H1 (cell line): ENCODE data around the gene CACNA2D1. TPM values are rescaled to one million over a fixed set of nuclear protein-coding genes. Genes with fewer than 3 reads are reported as not detected.

Experiments
- CTCF ChIA-PET: fragments of 300-600 bp; sonication (Branson Sonifier 250); formaldehyde crosslinking; loops from one replicate; lab custom pipeline; 2021; ENCODE audit not compliant: partially characterized antibody; lab: Charles Lee
- POLR2A ChIA-PET: fragments of 300-600 bp; sonication (Branson Sonifier 250); formaldehyde crosslinking; loops from one replicate; lab custom pipeline; 2021; ENCODE audit warnings: inconsistent platforms; ENCODE audit not compliant: partially characterized antibody; lab: Charles Lee
- DNase-seq, 2 experiments: peaks; one replicate each; pipeline versions ENCODE4 v3.0.0 to v3.0.0-alpha.2; 2010 to 2022; ENCODE audit warnings: low spot score in 2 of 2, low read depth in 1 of 2, mixed read lengths in 1 of 2
- FAIRE-seq: peaks from 2 replicates; lab custom pipeline; 2011; peaks lifted over from hg19 to GRCh38; lab: Jason Lieb, UNC
- H2AFZ ChIP-seq: 2 replicates; pipeline ENCODE4 v1.8.1; 2012; ENCODE audit warnings: low read length, inconsistent platforms
- H2AK5ac ChIP-seq: 2 replicates; pipeline ENCODE4 v1.6.1; 2013; ENCODE audit warnings: low read depth, low read length
- H2BK120ac ChIP-seq: replicated peaks from 2 replicates; pipeline ENCODE3; 2013; ENCODE audit warnings: low read depth, low read length, inconsistent platforms
- H2BK12ac ChIP-seq: 2 replicates; pipeline ENCODE4 v1.6.1; 2013; ENCODE audit warnings: low read depth, low read length
- H2BK15ac ChIP-seq: 2 replicates; pipeline ENCODE4 v1.6.1; 2013; ENCODE audit warnings: low read length
- H2BK20ac ChIP-seq: 2 replicates; pipeline ENCODE4 v1.6.1; 2013; ENCODE audit warnings: low read length
- H2BK5ac ChIP-seq: 2 replicates; pipeline ENCODE4 v1.6.1; 2013; ENCODE audit warnings: low read depth, low read length
- H3K14ac ChIP-seq: 2 replicates; pipeline ENCODE4 v1.6.1; 2013; ENCODE audit warnings: inconsistent platforms; ENCODE audit not compliant: insufficient read length
- H3K18ac ChIP-seq: 2 replicates; pipeline ENCODE4 v1.6.1; 2013; ENCODE audit warnings: low read length; ENCODE audit errors: extremely low read depth
- H3K23ac ChIP-seq: 2 replicates; pipeline ENCODE4 v1.6.1; 2013; ENCODE audit warnings: inconsistent platforms; ENCODE audit not compliant: insufficient read length
- H3K23me2 ChIP-seq: 2 replicates; pipeline ENCODE4 v1.6.1; 2013; ENCODE audit warnings: low read depth, low read length
- H3K27ac ChIP-seq: 2 replicates; pipeline ENCODE4 v1.6.1; 2011; ENCODE audit warnings: low read depth, low read length, inconsistent platforms
- H3K27me3 ChIP-seq, 4 experiments: replicated peaks in 1 of 4; 1 replicate in 1 of 4; 2 replicates in 3 of 4; pipeline versions ENCODE4 v1.6.1 to v1.8.1; 2011 to 2013; ENCODE audit warnings: low read length in 3 of 4, mild to moderate bottlenecking in 3 of 4, inconsistent platforms in 2 of 4, mixed read lengths in 2 of 4, moderate library complexity in 1 of 4; ENCODE audit not compliant: control insufficient read depth in 3 of 4, insufficient read depth in 3 of 4; ENCODE audit errors: extremely low read depth in 1 of 4
- H3K36me3 ChIP-seq, 4 experiments: 2 replicates each; pipeline versions ENCODE4 v1.6.1 to v1.8.1; 2011 to 2013; ENCODE audit warnings: mild to moderate bottlenecking in 4 of 4, low read length in 3 of 4, moderate library complexity in 2 of 4, control low read depth in 1 of 4, inconsistent platforms in 1 of 4; ENCODE audit not compliant: insufficient read depth in 4 of 4, control insufficient read depth in 2 of 4
- H3K4ac ChIP-seq: replicated peaks from 2 replicates; pipeline ENCODE3; 2013; ENCODE audit warnings: low read length, low read depth, mixed read lengths, inconsistent platforms; ENCODE audit not compliant: insufficient read length
- H3K4me1 ChIP-seq, 4 experiments: replicated peaks in 1 of 4; 1 replicate in 1 of 4; 2 replicates in 3 of 4; pipeline versions ENCODE4 v1.6.1 to v1.8.1; 2011 to 2013; ENCODE audit warnings: low read length in 3 of 4, inconsistent platforms in 2 of 4, mixed read lengths in 1 of 4; ENCODE audit not compliant: insufficient read depth in 4 of 4, control insufficient read depth in 3 of 4
- H3K4me2 ChIP-seq, 2 experiments: 2 replicates each; pipeline versions ENCODE4 v1.6.1 to v1.8.1; 2011 to 2013; ENCODE audit warnings: low read depth in 2 of 2, low read length in 2 of 2, control low read depth in 1 of 2, inconsistent platforms in 1 of 2, mild to moderate bottlenecking in 1 of 2; ENCODE audit not compliant: insufficient read depth in 1 of 2
- H3K4me3 ChIP-seq, 4 experiments: fragments of 200-600, 300-600 bp in 1 of 4; sonication (generic), shearing (Covaris generic), sonication (Bioruptor Twin) in 1 of 4; 2 replicates each; pipeline versions ENCODE4 v1.5.1 to v1.8.1; 2011 to 2016; ENCODE audit warnings: low read length in 4 of 4, low read depth in 3 of 4, control low read depth in 2 of 4, inconsistent platforms in 2 of 4, mild to moderate bottlenecking in 2 of 4, mixed read lengths in 1 of 4, moderate library complexity in 1 of 4; ENCODE audit not compliant: insufficient read depth in 2 of 4; ENCODE audit errors: extremely low read depth in 1 of 4
- H3K56ac ChIP-seq: replicated peaks from 2 replicates; pipeline ENCODE3; 2013; ENCODE audit warnings: low read depth, mild to moderate bottlenecking, mixed read lengths, low read length, inconsistent platforms; ENCODE audit not compliant: insufficient read length
- H3K79me1 ChIP-seq: 2 replicates; pipeline ENCODE4 v1.6.1; 2013; ENCODE audit warnings: low read depth, low read length, control low read depth
- H3K79me2 ChIP-seq, 2 experiments: 2 replicates each; pipeline versions ENCODE4 v1.6.1 to v1.8.1; 2012 to 2013; ENCODE audit warnings: low read length in 2 of 2, mild to moderate bottlenecking in 2 of 2, inconsistent platforms in 1 of 2; ENCODE audit not compliant: insufficient read depth in 2 of 2, control insufficient read depth in 1 of 2
- H3K9ac ChIP-seq, 4 experiments: replicated peaks in 1 of 4; 1 replicate in 1 of 4; 2 replicates in 3 of 4; pipeline versions ENCODE4 v1.6.1 to v1.8.1; 2011 to 2013; ENCODE audit warnings: low read depth in 3 of 4, low read length in 3 of 4, control low read depth in 2 of 4, mild to moderate bottlenecking in 2 of 4, moderate library complexity in 2 of 4, inconsistent platforms in 1 of 4; ENCODE audit errors: extremely low read depth in 1 of 4
- H3K9me3 ChIP-seq, 2 experiments: 2 replicates each; pipeline versions ENCODE4 v1.6.1 to v1.8.1; 2012 to 2013; ENCODE audit warnings: mild to moderate bottlenecking in 2 of 2, moderate library complexity in 2 of 2, control low read depth in 1 of 2, inconsistent platforms in 1 of 2, low read depth in 1 of 2, low read length in 1 of 2, mixed read lengths in 1 of 2; ENCODE audit not compliant: insufficient read depth in 2 of 2
- H4K20me1 ChIP-seq, 2 experiments: replicated peaks in 1 of 2; 2 replicates each; pipeline versions ENCODE3 to v1.8.1; 2011 to 2013; ENCODE audit warnings: inconsistent platforms in 2 of 2, low read length in 2 of 2, mild to moderate bottlenecking in 1 of 2; ENCODE audit not compliant: insufficient read depth in 2 of 2, control insufficient read depth in 1 of 2
- H4K5ac ChIP-seq: 2 replicates; pipeline ENCODE4 v1.6.1; 2013; ENCODE audit warnings: low read length, low read depth, mixed read lengths, inconsistent platforms; ENCODE audit not compliant: insufficient read length
- H4K8ac ChIP-seq: 2 replicates; pipeline ENCODE4 v1.8.0; 2013; ENCODE audit warnings: mild to moderate bottlenecking, moderate library complexity, low read length, inconsistent platforms; ENCODE audit not compliant: insufficient read depth; ENCODE audit errors: extremely low read depth
- H4K91ac ChIP-seq: replicated peaks from 2 replicates; pipeline ENCODE3; 2013; ENCODE audit warnings: low read length, mixed read lengths, inconsistent platforms; ENCODE audit not compliant: insufficient read length
- BACH1 ChIP-seq: IDR thresholded peaks from 2 replicates; pipeline ENCODE4 v1.6.1; 2012; ENCODE audit warnings: low read length, improper control_type of control experiment
- CBX8 ChIP-seq: fragments of 300-800, 300-1000 bp; sonication (generic); IDR thresholded peaks from 2 replicates; pipeline ENCODE4 v1.7.1; 2016; ENCODE audit warnings: low read depth, low read length, borderline replicate concordance
- CHD2 ChIP-seq: IDR thresholded peaks from 2 replicates; pipeline ENCODE4 v1.6.1; 2012; ENCODE audit warnings: low read length, improper control_type of control experiment
- KDM1A ChIP-seq: fragments of 200-600, 300-600 bp; sonication (generic); IDR thresholded peaks from 2 replicates; pipeline ENCODE4 v1.7.1; 2016; ENCODE audit warnings: mild to moderate bottlenecking, low read length, borderline replicate concordance
- RFX5 ChIP-seq: IDR thresholded peaks from 2 replicates; pipeline ENCODE4 v1.6.1; 2011; ENCODE audit warnings: low read depth, low read length, improper control_type of control experiment, borderline replicate concordance
- RXRA ChIP-seq: IDR thresholded peaks from 2 replicates; pipeline ENCODE4 v1.6.1; 2011; ENCODE audit warnings: low read depth, mild to moderate bottlenecking, low read length, moderate library complexity; ENCODE audit not compliant: insufficient read depth
- SIRT6 ChIP-seq: IDR thresholded peaks from one replicate; pipeline ENCODE4 v1.7.1; 2012; ENCODE audit warnings: low read length, inconsistent platforms
- TAF1 ChIP-seq: IDR thresholded peaks from 2 replicates; pipeline ENCODE4 v1.6.1; 2011; ENCODE audit warnings: mild to moderate bottlenecking, low read depth, low read length
- YY1 ChIP-seq: IDR thresholded peaks from 2 replicates; pipeline ENCODE4 v1.6.1; 2011; ENCODE audit warnings: low read depth, mild to moderate bottlenecking, low read length
- polyA plus RNA-seq, 7 experiments: library from polyadenylated mRNA; depleted of rRNA in 3 of 7; stranded (reverse) in 5 of 7; unstranded in 2 of 7; fragments of >200 nt in 5 of 7; fragments of 200-250 nt in 2 of 7; gene quantifications; 1 replicate in 5 of 7; 2 replicates in 1 of 7; 4 replicates in 1 of 7; pipeline versions ENCODE4 v1.2.1 to v1.2.3, GENCODE V29; 2011 to 2013; ENCODE audit warnings: missing spikeins in 2 of 7, mixed read lengths in 2 of 7
- total RNA-seq: library from RNA; stranded (reverse); fragmentation: NEBNext Ultra II Directional; extraction: Animal tissue kit (Norgen Biotek cat#: 25700); gene quantifications from 2 replicates; pipeline ENCODE4 v1.2.1, GENCODE V29; 2021

Gene CACNA2D1
- total and polyA plus RNA-seq, 2 of the 8 experiments (the other 6 are each of a cell fraction or from before 2014, with no cell fraction given): 4.3 to 27.3 TPM

DNA sequence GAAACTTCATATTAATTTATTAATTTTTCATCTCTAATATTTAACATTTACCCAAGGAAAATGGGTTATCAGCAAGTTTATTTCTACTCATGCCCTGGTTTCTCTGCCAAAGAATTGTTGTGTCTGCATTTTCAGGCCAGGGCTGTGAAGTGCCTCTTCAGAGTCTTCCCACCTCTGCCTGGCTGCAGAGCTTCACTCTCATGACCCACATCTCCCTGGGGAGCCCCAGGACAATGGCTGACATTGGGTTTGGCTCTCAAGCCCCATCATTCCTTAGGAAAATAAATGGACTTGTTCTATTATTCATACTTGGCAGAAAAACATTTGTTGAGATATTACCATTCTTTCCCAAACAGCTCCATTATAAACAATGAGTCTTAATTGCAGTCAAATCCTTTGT lies 30.3 kb downstream of the CACNA2D1 start:
- H3K4me1 ChIP-seq: peaks cover 0 to 4% (median 1%) of the 10 kb centered on the region in 4 experiments; a peak in 1 of 7 replicates
- TF ChIP-seq RXRA: no peak
- no peak for TF ChIP-seq TAF1
- TF ChIP-seq CBX8: no peak
- TF ChIP-seq RFX5: no peak
- TF ChIP-seq BACH1: no peak
- peak; percentile 85 for TF ChIP-seq YY1
- no peak for TF ChIP-seq SIRT6
- TF ChIP-seq KDM1A: no peak
- TF ChIP-seq CHD2: no peak
- no peak overlapping the region for H2BK120ac ChIP-seq
- FAIRE-seq: no peak
- H2BK5ac ChIP-seq: no peak overlapping the region
- H2BK15ac ChIP-seq: no peak overlapping the region
- H3K56ac ChIP-seq: no peak overlapping the region
- H3K27me3 ChIP-seq: no peaks in the 10 kb centered on the region
- no peaks in the 10 kb centered on the region for H3K79me1 ChIP-seq
- no peak overlapping the region for H4K91ac ChIP-seq
- POLR2A ChIA-PET: interaction anchor here (1.0 kb wide), 1 partner anchor 26 kb away, joined by 4 read pairs; no protein-coding TSS in a partner anchor
- no peak overlapping the region for H3K4me3 ChIP-seq
- DNase-seq: no peak
- no peak overlapping the region; the same call in 1 of the 2 replicates for H3K27ac ChIP-seq
- H3K23me2 ChIP-seq: no peaks in the 10 kb centered on the region
- peaks cover 0 to 12% of the 10 kb centered on the region in 2 experiments; a peak in 2 of 4 replicates for H3K79me2 ChIP-seq
- CTCF ChIA-PET: interaction anchor here (0.6 to 1.2 kb wide), 2 partner anchors 23 to 37 kb away, joined by 3 read pairs; no protein-coding TSS in a partner anchor
- no peak overlapping the region for H2BK20ac ChIP-seq
- no peaks in the 10 kb centered on the region for H3K9me3 ChIP-seq
- no peak overlapping the region for H3K23ac ChIP-seq
- H4K8ac ChIP-seq: no peak overlapping the region
- no peak overlapping the region for H2BK12ac ChIP-seq
- no peak overlapping the region for H3K14ac ChIP-seq
- H2AK5ac ChIP-seq: no peak overlapping the region
- H3K9ac ChIP-seq: no peak overlapping the region
- H3K36me3 ChIP-seq: no peaks in the 10 kb centered on the region
- no peak overlapping the region for H3K4me2 ChIP-seq
- H2AFZ ChIP-seq: no peak overlapping the region
- no peak overlapping the region for H3K4ac ChIP-seq
- H4K20me1 ChIP-seq: no peaks in the 10 kb centered on the region
- no peak overlapping the region for H3K18ac ChIP-seq
- H4K5ac ChIP-seq: no peak overlapping the region
